GM23248 (cell line): Measurements from ENCODE around the gene TET3.

Experiments used
- EZH2 ChIP-seq: fragments of 200-600 bp; sonication (generic); IDR thresholded peaks from 2 replicates; pipeline ENCODE4 v1.6.1; 2018; ENCODE audit warnings: antibody characterized with exemption, mild to moderate bottlenecking; ENCODE audit not compliant: insufficient read depth, poor library complexity, severe bottlenecking
- EZH2phosphoT487 ChIP-seq: fragments of 200-600 bp; sonication (generic); IDR thresholded peaks from 2 replicates; pipeline ENCODE4 v1.6.1; 2018; ENCODE audit warnings: antibody characterized with exemption, moderate library complexity, mild to moderate bottlenecking, low read depth; ENCODE audit not compliant: insufficient read depth

DNA sequence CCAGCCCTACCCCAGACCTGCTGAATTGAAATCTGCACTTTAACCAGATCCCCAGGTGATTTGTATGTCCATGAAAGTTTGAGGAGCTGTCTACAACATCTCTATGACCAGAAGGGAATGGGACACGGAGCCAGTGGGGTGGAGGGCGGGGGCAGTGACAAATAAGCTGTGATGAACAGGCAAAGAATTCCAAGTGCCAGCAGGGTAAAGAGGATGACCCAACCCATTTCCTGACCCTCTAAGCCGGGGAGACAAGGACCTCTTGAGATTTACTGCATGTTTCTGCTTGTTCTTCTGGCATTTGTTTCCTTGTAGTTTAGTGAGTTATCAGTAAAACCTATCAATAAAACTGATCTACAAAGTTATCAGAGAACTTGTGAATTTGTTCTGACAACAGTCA lies 8.7 kb downstream of the TET3 start:
- TF ChIP-seq EZH2 (no peak), EZH2phosphoT487 (no peak)
